ENCODE measurements around the gene PRKAR2B. TPM values are rescaled to one million over a fixed set of nuclear protein-coding genes. Genes with fewer than 3 reads are reported as not detected.
A peak's percentile ranks its signal among the peaks of the same experiment; 100 is the strongest.

The PRKAR2B gene
- polyA plus RNA-seq (2013, experiment 1 of 2) = 25.0 TPM
- polyA plus RNA-seq (2013, experiment 2 of 2) = 25.9 TPM

DNA sequence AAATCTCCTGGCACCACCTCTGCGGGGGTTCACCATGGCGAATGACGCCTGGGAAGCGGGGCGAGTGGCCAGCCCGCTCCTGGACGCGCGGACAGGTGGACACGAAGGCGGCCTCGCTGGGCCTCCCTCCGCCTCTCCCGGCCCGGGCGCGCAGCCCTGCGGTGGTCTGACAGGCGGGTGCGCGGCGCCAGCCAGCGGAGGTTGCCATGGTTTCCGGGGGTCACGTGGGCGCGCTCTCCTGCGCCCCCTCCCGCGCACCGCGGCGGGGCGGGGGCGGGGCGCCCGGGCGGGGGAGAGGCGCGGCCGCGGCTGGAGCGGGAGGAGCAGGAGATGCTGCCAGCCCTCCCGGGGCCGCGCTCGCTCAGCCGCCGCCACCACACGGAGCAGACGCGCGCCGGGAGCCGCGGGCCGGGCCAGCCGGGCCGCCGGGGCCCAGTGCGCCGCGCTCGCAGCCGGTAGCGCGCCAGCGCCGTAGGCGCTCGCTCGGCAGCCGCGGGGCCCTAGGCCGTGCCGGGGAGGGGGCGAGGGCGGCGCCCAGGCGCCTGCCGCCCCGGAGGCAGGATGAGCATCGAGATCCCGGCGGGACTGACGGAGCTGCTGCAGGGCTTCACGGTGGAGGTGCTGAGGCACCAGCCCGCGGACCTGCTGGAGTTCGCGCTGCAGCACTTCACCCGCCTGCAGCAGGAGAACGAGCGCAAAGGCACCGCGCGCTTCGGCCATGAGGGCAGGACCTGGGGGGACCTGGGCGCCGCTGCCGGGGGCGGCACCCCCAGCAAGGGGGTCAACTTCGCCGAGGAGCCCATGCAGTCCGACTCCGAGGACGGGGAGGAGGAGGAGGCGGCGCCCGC, at the start of gene PRKAR2B:
Gene PRKAR2B, plus strand, starts transcription at position 359 of the 848 bp plus-strand sequence. Its CDS starts 203 bp downstream, at position 562.
- no peaks in the 10 kb centered on the region for H3K36me3 ChIP-seq (replicated peaks in 1 of 2; ENCODE audit: control insufficient read depth in 2 of 2, insufficient read depth in 2 of 2, low read length in 2 of 2)
- H2AK5ac ChIP-seq (ENCODE audit: low read depth, low read length) = peak within 1 kb of the TSS; percentile 45
- H2BK120ac ChIP-seq (ENCODE audit: low read depth, low read length) = no peak within 1 kb of the TSS
- no peaks in the 10 kb centered on the region for H3K27me3 ChIP-seq (ENCODE audit: control insufficient read depth in 3 of 3, insufficient read depth in 3 of 3, low read depth in 1 of 3, low read length in 3 of 3)
- H3K18ac ChIP-seq (ENCODE audit: low read length) = peak within 1 kb of the TSS; percentile 96
- peak within 1 kb of the TSS; percentile 75 for H3K14ac ChIP-seq (ENCODE audit: low read length)
- H2AFZ ChIP-seq (ENCODE audit: low read length) = peak within 1 kb of the TSS; percentile 98
- no peak within 1 kb of the TSS for H4K8ac ChIP-seq (ENCODE audit: low read depth, low read length)
- H3K9me3 ChIP-seq (replicated peaks in 1 of 2; ENCODE audit: control insufficient read depth in 2 of 2, insufficient read depth in 1 of 2, low read depth in 1 of 2, low read length in 2 of 2) = no peaks in the 10 kb centered on the region
- peaks cover 3 to 7% of the 10 kb centered on the region in 2 donors for H3K4me1 ChIP-seq (ENCODE audit: control insufficient read depth in 2 of 2, insufficient read depth in 1 of 2, low read depth in 1 of 2, low read length in 2 of 2)
- H3K9ac ChIP-seq (ENCODE audit: low read depth, low read length, poor library complexity) = peak within 1 kb of the TSS; percentile 95
- DNase-seq (ENCODE audit: low spot score) = peak; percentile 90
- H3K4ac ChIP-seq (ENCODE audit: low read length) = peak within 1 kb of the TSS; percentile 53
- WGBS, 2 donors (ENCODE audit: extremely low coverage in 2 of 2, insufficient read length in 2 of 2, insufficient replicate concordance in 1 of 2) = no CpG with 5 or more reads among the region's 110 CpGs
- H3K23ac ChIP-seq (ENCODE audit: low read depth, low read length, poor library complexity) = peak within 1 kb of the TSS; percentile 93
- peak within 1 kb of the TSS; percentile 90 for H3K27ac ChIP-seq (replicated peaks; ENCODE audit: low read length)
- peak within 1 kb of the TSS; percentile 93 for H2BK15ac ChIP-seq (ENCODE audit: low read length)
- peak within 1 kb of the TSS; percentile 17 for H2BK12ac ChIP-seq (ENCODE audit: low read length)
- peak within 1 kb of the TSS; percentile 93 to 100 for H3K4me3 ChIP-seq (ENCODE audit: low read length in 2 of 2)
- H2BK5ac ChIP-seq (ENCODE audit: low read length) = peak within 1 kb of the TSS; percentile 88
- H3K79me1 ChIP-seq (ENCODE audit: low read depth, low read length) = peaks cover 2% of the 10 kb centered on the region
- H4K91ac ChIP-seq (ENCODE audit: low read depth, low read length, poor library complexity) = no peak within 1 kb of the TSS
- peak within 1 kb of the TSS; percentile 68 for H3K4me2 ChIP-seq (ENCODE audit: insufficient read depth, low read length, poor library complexity, severe bottlenecking)

DNA sequence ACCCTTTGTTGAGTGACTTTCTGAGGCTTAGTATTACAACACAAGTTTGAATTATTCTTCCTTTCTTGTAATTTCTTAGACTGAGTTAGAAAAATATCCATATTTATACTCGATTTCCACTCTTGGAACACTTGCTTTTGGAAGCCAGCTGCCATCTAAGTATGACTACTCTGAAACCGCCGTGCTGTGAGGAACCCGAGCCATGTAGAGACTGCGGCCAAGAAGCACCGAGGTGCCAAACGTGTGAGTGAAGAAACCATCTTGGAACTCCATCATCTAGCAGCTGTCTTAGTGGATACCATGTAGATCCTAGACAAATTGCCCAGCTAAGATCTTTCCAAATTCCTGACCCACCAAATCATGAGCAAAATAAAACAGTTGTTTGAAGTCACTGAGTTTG, 49.7 kb upstream of the PRKAR2B start:
- H2BK12ac ChIP-seq (ENCODE audit: low read length) = no peak overlapping the region
- no peaks in the 10 kb centered on the region for H3K4me1 ChIP-seq (ENCODE audit: control insufficient read depth in 2 of 2, insufficient read depth in 1 of 2, low read depth in 1 of 2, low read length in 2 of 2)
- no peak for DNase-seq (ENCODE audit: low spot score)
- H3K4ac ChIP-seq (ENCODE audit: low read length) = no peak overlapping the region
- H3K23ac ChIP-seq (ENCODE audit: low read depth, low read length, poor library complexity) = no peak overlapping the region
- H2BK5ac ChIP-seq (ENCODE audit: low read length) = no peak overlapping the region
- H3K27ac ChIP-seq (replicated peaks; ENCODE audit: low read length) = no peak overlapping the region
- no peak overlapping the region for H2BK15ac ChIP-seq (ENCODE audit: low read length)
- H3K27me3 ChIP-seq (ENCODE audit: control insufficient read depth in 3 of 3, insufficient read depth in 3 of 3, low read depth in 1 of 3, low read length in 3 of 3) = peaks cover 0 to 3% (median 0%) of the 10 kb centered on the region in 3 experiments
- H4K91ac ChIP-seq (ENCODE audit: low read depth, low read length, poor library complexity) = no peak overlapping the region
- WGBS, 2 donors (ENCODE audit: extremely low coverage in 2 of 2, insufficient read length in 2 of 2, insufficient replicate concordance in 1 of 2) = no CpG with 5 or more reads among the region's 7 CpGs
- H3K4me2 ChIP-seq (ENCODE audit: insufficient read depth, low read length, poor library complexity, severe bottlenecking) = no peak overlapping the region
- H2AFZ ChIP-seq (ENCODE audit: low read length) = no peak overlapping the region
- H3K79me1 ChIP-seq (ENCODE audit: low read depth, low read length) = no peaks in the 10 kb centered on the region
- H3K9me3 ChIP-seq (replicated peaks in 1 of 2; ENCODE audit: control insufficient read depth in 2 of 2, insufficient read depth in 1 of 2, low read depth in 1 of 2, low read length in 2 of 2) = no peaks in the 10 kb centered on the region
- no peak overlapping the region for H2BK120ac ChIP-seq (ENCODE audit: low read depth, low read length)
- no peak overlapping the region for H3K18ac ChIP-seq (ENCODE audit: low read length)
- no peaks in the 10 kb centered on the region for H3K36me3 ChIP-seq (replicated peaks in 1 of 2; ENCODE audit: control insufficient read depth in 2 of 2, insufficient read depth in 2 of 2, low read length in 2 of 2)
- no peak overlapping the region for H3K9ac ChIP-seq (ENCODE audit: low read depth, low read length, poor library complexity)
- H3K14ac ChIP-seq (ENCODE audit: low read length) = no peak overlapping the region
- H2AK5ac ChIP-seq (ENCODE audit: low read depth, low read length) = no peak overlapping the region
- no peak overlapping the region for H3K4me3 ChIP-seq (ENCODE audit: low read length in 2 of 2)
- H4K8ac ChIP-seq (ENCODE audit: low read depth, low read length) = no peak overlapping the region

DNA sequence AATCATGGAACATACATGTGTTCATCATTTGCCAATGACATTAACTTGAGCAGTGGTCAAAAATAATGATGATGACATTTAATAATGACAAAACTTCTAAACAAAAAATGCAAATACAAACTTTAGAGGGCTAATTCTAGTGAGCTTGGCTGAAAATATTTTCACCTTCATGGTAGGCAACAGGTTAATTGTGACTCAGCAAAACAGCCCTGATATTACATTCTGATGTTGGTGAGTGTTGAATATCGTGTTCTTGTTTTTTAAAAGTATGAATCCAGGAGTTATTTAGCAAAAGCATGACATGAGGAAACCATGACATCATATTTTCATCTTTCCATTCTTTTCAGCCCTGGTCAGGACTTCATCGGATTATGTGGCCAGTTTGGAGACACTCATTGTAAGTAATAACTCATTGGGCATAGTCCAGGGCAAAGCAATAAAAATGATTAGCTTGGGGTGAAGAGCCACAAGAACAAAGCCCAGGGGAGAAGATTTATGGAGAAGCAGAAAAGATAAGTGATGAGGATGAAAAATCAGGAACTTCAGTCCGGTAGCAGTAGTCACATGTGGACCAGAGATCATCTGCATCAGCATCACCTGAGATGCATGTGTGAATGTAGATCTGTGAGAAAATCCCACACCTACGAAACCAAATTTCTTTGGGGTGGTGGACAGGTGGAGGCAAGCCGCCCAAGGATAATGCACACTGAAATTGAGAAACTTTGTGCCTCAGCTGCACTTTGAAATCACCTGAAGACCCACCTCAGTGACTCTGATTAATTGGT, 46.8 kb upstream of the PRKAR2B start:
- H2BK12ac ChIP-seq (ENCODE audit: low read length) = no peak overlapping the region
- no peak overlapping the region for H2AK5ac ChIP-seq (ENCODE audit: low read depth, low read length)
- no peak overlapping the region for H2BK120ac ChIP-seq (ENCODE audit: low read depth, low read length)
- no peaks in the 10 kb centered on the region for H3K27me3 ChIP-seq (ENCODE audit: control insufficient read depth in 3 of 3, insufficient read depth in 3 of 3, low read depth in 1 of 3, low read length in 3 of 3)
- no peak overlapping the region for H2BK5ac ChIP-seq (ENCODE audit: low read length)
- H3K18ac ChIP-seq (ENCODE audit: low read length) = no peak overlapping the region
- no peak overlapping the region for H3K4me2 ChIP-seq (ENCODE audit: insufficient read depth, low read length, poor library complexity, severe bottlenecking)
- H2AFZ ChIP-seq (ENCODE audit: low read length) = no peak overlapping the region
- WGBS, 2 donors (ENCODE audit: extremely low coverage in 2 of 2, insufficient read length in 2 of 2, insufficient replicate concordance in 1 of 2) = no CpG with 5 or more reads among the region's 5 CpGs
- H3K23ac ChIP-seq (ENCODE audit: low read depth, low read length, poor library complexity) = no peak overlapping the region
- no peaks in the 10 kb centered on the region for H3K36me3 ChIP-seq (replicated peaks in 1 of 2; ENCODE audit: control insufficient read depth in 2 of 2, insufficient read depth in 2 of 2, low read length in 2 of 2)
- H3K4me1 ChIP-seq (ENCODE audit: control insufficient read depth in 2 of 2, insufficient read depth in 1 of 2, low read depth in 1 of 2, low read length in 2 of 2) = no peaks in the 10 kb centered on the region
- no peak overlapping the region for H2BK15ac ChIP-seq (ENCODE audit: low read length)
- no peak overlapping the region for H3K9ac ChIP-seq (ENCODE audit: low read depth, low read length, poor library complexity)
- no peak overlapping the region for H3K4me3 ChIP-seq (ENCODE audit: low read length in 2 of 2)
- H3K9me3 ChIP-seq (replicated peaks in 1 of 2; ENCODE audit: control insufficient read depth in 2 of 2, insufficient read depth in 1 of 2, low read depth in 1 of 2, low read length in 2 of 2) = no peaks in the 10 kb centered on the region
- H3K4ac ChIP-seq (ENCODE audit: low read length) = no peak overlapping the region
- no peak for DNase-seq (ENCODE audit: low spot score)
- H3K79me1 ChIP-seq (ENCODE audit: low read depth, low read length) = no peaks in the 10 kb centered on the region
- no peak overlapping the region for H4K91ac ChIP-seq (ENCODE audit: low read depth, low read length, poor library complexity)
- H4K8ac ChIP-seq (ENCODE audit: low read depth, low read length) = no peak overlapping the region
- H3K27ac ChIP-seq (replicated peaks; ENCODE audit: low read length) = no peak overlapping the region
- no peak overlapping the region for H3K14ac ChIP-seq (ENCODE audit: low read length)

DNA sequence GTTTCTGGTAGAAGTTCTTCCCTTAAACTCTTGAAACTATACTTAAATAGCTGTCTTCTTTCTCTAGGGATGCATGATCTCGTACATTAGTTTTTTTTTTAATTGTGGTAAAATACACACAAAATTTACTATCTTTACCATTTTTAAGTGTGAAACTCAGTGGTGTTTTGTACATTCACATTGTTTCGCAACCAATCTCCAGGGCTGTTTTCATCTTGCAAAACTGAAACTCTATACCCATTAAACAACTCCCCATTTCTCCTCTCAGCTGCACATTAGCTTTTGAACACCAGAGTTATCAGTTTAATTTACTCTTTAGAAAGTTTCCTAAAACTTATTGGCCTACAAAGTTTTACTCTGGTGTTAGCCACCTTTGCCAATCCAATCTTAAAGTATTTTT, 45.5 kb upstream of the PRKAR2B start:
- Histone ChIP-seq H3K14ac (ENCODE audit: low read length) (no peak overlapping the region), H4K8ac (ENCODE audit: low read depth, low read length) (no peak overlapping the region), H3K9ac (ENCODE audit: low read depth, low read length, poor library complexity) (no peak overlapping the region), H2BK120ac (ENCODE audit: low read depth, low read length) (no peak overlapping the region), H2AFZ (ENCODE audit: low read length) (no peak overlapping the region), H2BK5ac (ENCODE audit: low read length) (no peak overlapping the region), H4K91ac (ENCODE audit: low read depth, low read length, poor library complexity) (no peak overlapping the region), H3K9me3 (replicated peaks in 1 of 2; ENCODE audit: control insufficient read depth in 2 of 2, insufficient read depth in 1 of 2, low read depth in 1 of 2, low read length in 2 of 2) (no peaks in the 10 kb centered on the region), H2BK15ac (ENCODE audit: low read length) (no peak overlapping the region), H3K4ac (ENCODE audit: low read length) (no peak overlapping the region), H3K79me1 (ENCODE audit: low read depth, low read length) (no peaks in the 10 kb centered on the region), H3K27ac (replicated peaks; ENCODE audit: low read length) (no peak overlapping the region), H3K23ac (ENCODE audit: low read depth, low read length, poor library complexity) (no peak overlapping the region), H3K36me3 (replicated peaks in 1 of 2; ENCODE audit: control insufficient read depth in 2 of 2, insufficient read depth in 2 of 2, low read length in 2 of 2) (no peaks in the 10 kb centered on the region), H3K4me1 (ENCODE audit: control insufficient read depth in 2 of 2, insufficient read depth in 1 of 2, low read depth in 1 of 2, low read length in 2 of 2) (no peaks in the 10 kb centered on the region), H2AK5ac (ENCODE audit: low read depth, low read length) (no peak overlapping the region), H3K27me3 (ENCODE audit: control insufficient read depth in 3 of 3, insufficient read depth in 3 of 3, low read depth in 1 of 3, low read length in 3 of 3) (no peaks in the 10 kb centered on the region), H3K4me2 (ENCODE audit: insufficient read depth, low read length, poor library complexity, severe bottlenecking) (no peak overlapping the region), H2BK12ac (ENCODE audit: low read length) (no peak overlapping the region), H3K18ac (ENCODE audit: low read length) (no peak overlapping the region), H3K4me3 (ENCODE audit: low read length in 2 of 2) (no peak overlapping the region)
- WGBS, 2 donors (ENCODE audit: extremely low coverage in 2 of 2, insufficient read length in 2 of 2, insufficient replicate concordance in 1 of 2) = no CpG with 5 or more reads among the region's 2 CpGs
- no peak for DNase-seq (ENCODE audit: low spot score)
